Measurements from ENCODE around the gene ANKRD65.
A peak's percentile ranks its signal among the peaks of the same experiment; 100 is the strongest.
"Not testable (repeated sequence)": the region's sequence is repeated elsewhere in the genome, so short reads cannot be mapped to it uniquely, and the experiment has no call there.

Gene ANKRD65

GRCh38 chr1:1420654-1421141, 378 bp downstream of the ANKRD65 start:
- no peak overlapping the region for H3K9ac ChIP-seq (ENCODE audit: low read depth, low read length)
- peaks cover 8% of the 10 kb centered on the region for H3K4me1 ChIP-seq (ENCODE audit: insufficient read depth, low read length)
- no peaks in the 10 kb centered on the region for H3K36me3 ChIP-seq (ENCODE audit: insufficient read depth, low read length)
- H3K9me3 ChIP-seq (ENCODE audit: control insufficient read depth, insufficient read depth, low read length), result no peaks in the 10 kb centered on the region

- H3K4me1 ChIP-seq (ENCODE audit: insufficient read depth, low read length), result peaks cover 4% of the 10 kb centered on the region; the same call in 1 of the 2 replicates
- no peaks in the 10 kb centered on the region for H3K36me3 ChIP-seq (ENCODE audit: insufficient read depth, low read length)
- peak overlapping the region; percentile 15; the same call in 1 of the 2 replicates for H3K9ac ChIP-seq (ENCODE audit: low read depth, low read length)
- no peaks in the 10 kb centered on the region for H3K9me3 ChIP-seq (ENCODE audit: control insufficient read depth, insufficient read depth, low read length)
These were observed 1.0 kb downstream of the ANKRD65 start for GRCh38 chr1:1419813-1420653.

- Histone ChIP-seq H3K9ac (ENCODE audit: low read depth, low read length) (no peak overlapping the region), H3K9me3 (ENCODE audit: control insufficient read depth, insufficient read depth, low read length) (no peaks in the 10 kb centered on the region), H3K4me1 (ENCODE audit: insufficient read depth, low read length) (peaks cover 4% of the 10 kb centered on the region; the same call in 1 of the 2 replicates), H3K36me3 (ENCODE audit: insufficient read depth, low read length) (no peaks in the 10 kb centered on the region)
These were observed 1.7 kb downstream of the ANKRD65 start for GRCh38 chr1:1419363-1419812.

- Histone ChIP-seq H3K9ac (ENCODE audit: low read depth, low read length) (no peak overlapping the region), H3K4me1 (ENCODE audit: insufficient read depth, low read length) (peaks cover 4% of the 10 kb centered on the region; the same call in 1 of the 2 replicates), H3K36me3 (ENCODE audit: insufficient read depth, low read length) (no peaks in the 10 kb centered on the region), H3K9me3 (ENCODE audit: control insufficient read depth, insufficient read depth, low read length) (no peaks in the 10 kb centered on the region)
These were observed 2.4 kb downstream of the ANKRD65 start for GRCh38 chr1:1418464-1419362.

GRCh38 chr1:1417825-1418463, 3.1 kb downstream of the ANKRD65 start:
- not testable (repeated sequence) for H3K36me3 ChIP-seq (ENCODE audit: insufficient read depth, low read length); H3K9ac ChIP-seq (ENCODE audit: low read depth, low read length); H3K9me3 ChIP-seq (ENCODE audit: control insufficient read depth, insufficient read depth, low read length); H3K4me1 ChIP-seq (ENCODE audit: insufficient read depth, low read length)

- H3K36me3 ChIP-seq (ENCODE audit: insufficient read depth, low read length); H3K9me3 ChIP-seq (ENCODE audit: control insufficient read depth, insufficient read depth, low read length); H3K4me1 ChIP-seq (ENCODE audit: insufficient read depth, low read length); H3K9ac ChIP-seq (ENCODE audit: low read depth, low read length): not testable (repeated sequence)
These were observed 3.7 kb downstream of the ANKRD65 start for GRCh38 chr1:1417396-1417795.

GRCh38 chr1:1415751-1416150, 5.3 kb downstream of the ANKRD65 start:
- H3K9ac ChIP-seq (ENCODE audit: low read depth, low read length), result no peak overlapping the region
- H3K4me1 ChIP-seq (ENCODE audit: insufficient read depth, low read length), result peaks cover under 1% of the 10 kb centered on the region; the same call in 1 of the 2 replicates

GRCh38 chr1:1412311-1412902, 8.7 kb downstream of the ANKRD65 start:
- not testable (repeated sequence) for H3K9me3 ChIP-seq (ENCODE audit: control insufficient read depth, insufficient read depth, low read length); H3K36me3 ChIP-seq (ENCODE audit: insufficient read depth, low read length); H3K9ac ChIP-seq (ENCODE audit: low read depth, low read length); H3K4me1 ChIP-seq (ENCODE audit: insufficient read depth, low read length)

More at GRCh38 chr1:1415751-1416150, 5.3 kb downstream of the ANKRD65 start:
- Histone ChIP-seq H3K9me3 (ENCODE audit: control insufficient read depth, insufficient read depth, low read length) (peaks cover 8% of the 10 kb centered on the region), H3K36me3 (ENCODE audit: insufficient read depth, low read length) (no peaks in the 10 kb centered on the region)

GRCh38 chr1:1411626-1412025, 9.4 kb downstream of the ANKRD65 start:
- peaks cover 6% of the 10 kb centered on the region for H3K4me1 ChIP-seq (ENCODE audit: insufficient read depth, low read length)
- H3K36me3 ChIP-seq (ENCODE audit: insufficient read depth, low read length), result 0 out of 2 replicates have a peak, but pooled peaks cover 6% of the 10 kb centered on the region
- H3K9ac ChIP-seq (ENCODE audit: low read depth, low read length), result no peak overlapping the region
- peaks cover 8% of the 10 kb centered on the region for H3K9me3 ChIP-seq (ENCODE audit: control insufficient read depth, insufficient read depth, low read length)

- peaks cover 11% of the 10 kb centered on the region for H3K4me1 ChIP-seq (ENCODE audit: insufficient read depth, low read length)
- H3K36me3 ChIP-seq (ENCODE audit: insufficient read depth, low read length), result peaks cover 11% of the 10 kb centered on the region
- peak overlapping the region; percentile 37; the same call in 1 of the 2 replicates for H3K9ac ChIP-seq (ENCODE audit: low read depth, low read length)
- H3K9me3 ChIP-seq (ENCODE audit: control insufficient read depth, insufficient read depth, low read length), result not testable (repeated sequence)
These were observed 10.8 kb downstream of the ANKRD65 start for GRCh38 chr1:1410238-1410637.

GRCh38 chr1:1407636-1408318, 13.3 kb downstream of the ANKRD65 start:
- peaks cover 8% of the 10 kb centered on the region for H3K9me3 ChIP-seq (ENCODE audit: control insufficient read depth, insufficient read depth, low read length)
- H3K36me3 ChIP-seq (ENCODE audit: insufficient read depth, low read length), result peaks cover 18% of the 10 kb centered on the region
- peaks cover 11% of the 10 kb centered on the region for H3K4me1 ChIP-seq (ENCODE audit: insufficient read depth, low read length)
- H3K9ac ChIP-seq (ENCODE audit: low read depth, low read length), result peak overlapping the region; percentile 91

- Histone ChIP-seq H3K36me3 (ENCODE audit: insufficient read depth, low read length) (peaks cover 18% of the 10 kb centered on the region), H3K9ac (ENCODE audit: low read depth, low read length) (peak within 1 kb of the TSS; percentile 91), H3K9me3 (ENCODE audit: control insufficient read depth, insufficient read depth, low read length) (peaks cover 1% of the 10 kb centered on the region), H3K4me1 (ENCODE audit: insufficient read depth, low read length) (peaks cover 11% of the 10 kb centered on the region)
These were observed 14.0 kb downstream of the ANKRD65 start, which contains the start of gene MRPL20 for GRCh38 chr1:1406821-1407635. Gene MRPL20, minus strand, starts transcription at chr1:1407293. Its CDS starts 76 bp downstream, at chr1:1407217.
